Fibroblast of lung (primary cell): Measurements from ENCODE around the gene CHST12. TPM values are rescaled to one million over a fixed set of nuclear protein-coding genes. Genes with fewer than 3 reads are reported as not detected.
A peak's percentile ranks its signal among the peaks of the same experiment; 100 is the strongest.

Experiments
- DNase-seq, 2 donors: peaks; one replicate each; pipeline versions ENCODE4 v3.0.0 to v3.0.0-alpha.2; 2010; ENCODE audit warnings: low read depth in 2 of 2
- H2AFZ ChIP-seq: 2 replicates; pipeline ENCODE4 v1.5.1; 2012; ENCODE audit warnings: low read length, control low read depth, inconsistent platforms
- H3K27ac ChIP-seq: 2 replicates; pipeline ENCODE4 v1.5.1; 2011; ENCODE audit warnings: low read length, control low read depth; ENCODE audit not compliant: insufficient read depth
- H3K27me3 ChIP-seq: 2 replicates; pipeline ENCODE4 v1.5.1; 2011; ENCODE audit warnings: mild to moderate bottlenecking, low read length; ENCODE audit not compliant: control insufficient read depth, insufficient read depth
- H3K36me3 ChIP-seq: 2 replicates; pipeline ENCODE4 v1.5.1; 2011; ENCODE audit warnings: low read length; ENCODE audit not compliant: control insufficient read depth, insufficient read depth
- H3K4me1 ChIP-seq: 2 replicates; pipeline ENCODE4 v1.5.1; 2011; ENCODE audit warnings: low read length; ENCODE audit not compliant: control insufficient read depth, insufficient read depth; ENCODE audit errors: extremely low read depth
- H3K4me2 ChIP-seq: 2 replicates; pipeline ENCODE4 v1.5.1; 2011; ENCODE audit warnings: low read length, control low read depth; ENCODE audit not compliant: insufficient read depth; ENCODE audit errors: extremely low read depth
- H3K4me3 ChIP-seq, 4 experiments: fragments of 200-600 bp in 1 of 4; sonication (generic) in 1 of 4; replicated peaks in 1 of 4; 2 replicates each; pipeline ENCODE4 v1.5.1; 2011 to 2016; ENCODE audit warnings: low read length in 4 of 4, low read depth in 3 of 4, mild to moderate bottlenecking in 3 of 4, control low read depth in 2 of 4, inconsistent platforms in 1 of 4, mixed read lengths in 1 of 4; ENCODE audit not compliant: insufficient read depth in 1 of 4; ENCODE audit errors: control extremely low read depth in 1 of 4
- H3K79me2 ChIP-seq: 2 replicates; pipeline ENCODE4 v1.5.1; 2012; ENCODE audit warnings: mild to moderate bottlenecking, low read length, inconsistent platforms; ENCODE audit not compliant: control insufficient read depth, insufficient read depth
- H3K9ac ChIP-seq: 2 replicates; pipeline ENCODE4 v1.5.1; 2011; ENCODE audit warnings: mild to moderate bottlenecking, low read length, control low read depth; ENCODE audit not compliant: insufficient read depth
- H3K9me3 ChIP-seq: 2 replicates; pipeline ENCODE4 v1.5.1; 2012; ENCODE audit warnings: low read depth, low read length; ENCODE audit not compliant: control insufficient read depth, insufficient read depth
- H4K20me1 ChIP-seq: 2 replicates; pipeline ENCODE4 v1.5.1; 2011; ENCODE audit warnings: low read length; ENCODE audit not compliant: control insufficient read depth, insufficient read depth; ENCODE audit errors: extremely low read depth
- EZH2 ChIP-seq: IDR thresholded peaks from 2 replicates; pipeline ENCODE4 v1.5.1; 2012; ENCODE audit warnings: low read length, control low read depth, mild to moderate bottlenecking; ENCODE audit errors: missing control alignments
- polyA minus RNA-seq: library from RNA; depleted of rRNA, polyadenylated mRNA; stranded (reverse); fragments of >200 nt; gene quantifications from 2 replicates; pipeline ENCODE4 v1.2.3, GENCODE V29; 2011; ENCODE audit warnings: low replicate concordance
- polyA plus RNA-seq, 2 donors: library from polyadenylated mRNA; depleted of rRNA in 1 of 2; stranded (reverse) in 1 of 2; unstranded in 1 of 2; fragments of >200 nt; gene quantifications; 2 replicates each; pipeline ENCODE4 v1.2.1, GENCODE V29; 2011 to 2012; ENCODE audit warnings: missing spikeins in 1 of 2
- total RNA-seq: library from RNA; depleted of rRNA; stranded (reverse); fragments of >200 nt; gene quantifications from 2 replicates; pipeline ENCODE4 v1.2.1, GENCODE V29; 2014
- TF ChIP-seq, protein P1 (sequence below), 2 donors: IDR thresholded peaks in 1 of 2; conservative IDR thresholded peaks in 1 of 2; 1 replicate in 1 of 2; 2 replicates in 1 of 2; pipeline ENCODE4 v1.5.1; 2011 to 2012; ENCODE audit warnings: low read length in 2 of 2, control low read depth in 1 of 2, inconsistent platforms in 1 of 2, low read depth in 1 of 2, mild to moderate bottlenecking in 1 of 2

Gene CHST12
- total RNA-seq (1.5 and 3.5 TPM in 2 replicates), polyA plus RNA-seq (9.5 and 10.2 TPM in 2 replicates), polyA minus RNA-seq (6.7 and 10.2 TPM in 2 replicates)
- polyA plus RNA-seq (2012): 13.2 and 17.3 TPM in 2 replicates

- no peaks in the 10 kb centered on the region for H4K20me1 ChIP-seq
- peak within 1 kb of the TSS; percentile 69 to 87 (median 86) for H3K4me3 ChIP-seq
- peak within 1 kb of the TSS; percentile 82 for H3K9ac ChIP-seq
- peak within 1 kb of the TSS; percentile 97 for H2AFZ ChIP-seq
- H3K27ac ChIP-seq: peak within 1 kb of the TSS; percentile 67
- no peaks in the 10 kb centered on the region for H3K27me3 ChIP-seq
- DNase-seq: peak; percentile 86 to 93
- TF ChIP-seq, protein P1, sequence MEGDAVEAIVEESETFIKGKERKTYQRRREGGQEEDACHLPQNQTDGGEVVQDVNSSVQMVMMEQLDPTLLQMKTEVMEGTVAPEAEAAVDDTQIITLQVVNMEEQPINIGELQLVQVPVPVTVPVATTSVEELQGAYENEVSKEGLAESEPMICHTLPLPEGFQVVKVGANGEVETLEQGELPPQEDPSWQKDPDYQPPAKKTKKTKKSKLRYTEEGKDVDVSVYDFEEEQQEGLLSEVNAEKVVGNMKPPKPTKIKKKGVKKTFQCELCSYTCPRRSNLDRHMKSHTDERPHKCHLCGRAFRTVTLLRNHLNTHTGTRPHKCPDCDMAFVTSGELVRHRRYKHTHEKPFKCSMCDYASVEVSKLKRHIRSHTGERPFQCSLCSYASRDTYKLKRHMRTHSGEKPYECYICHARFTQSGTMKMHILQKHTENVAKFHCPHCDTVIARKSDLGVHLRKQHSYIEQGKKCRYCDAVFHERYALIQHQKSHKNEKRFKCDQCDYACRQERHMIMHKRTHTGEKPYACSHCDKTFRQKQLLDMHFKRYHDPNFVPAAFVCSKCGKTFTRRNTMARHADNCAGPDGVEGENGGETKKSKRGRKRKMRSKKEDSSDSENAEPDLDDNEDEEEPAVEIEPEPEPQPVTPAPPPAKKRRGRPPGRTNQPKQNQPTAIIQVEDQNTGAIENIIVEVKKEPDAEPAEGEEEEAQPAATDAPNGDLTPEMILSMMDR (conservative IDR thresholded peaks at IDR 0.05 in 1 of 2, IDR thresholded peaks at IDR 0.05 in 1 of 2; ENCODE audit: low read depth in 1 of 2, low read length in 2 of 2): no peak
- no peak for TF ChIP-seq EZH2
- H3K36me3 ChIP-seq: no peaks in the 10 kb centered on the region
- H3K4me1 ChIP-seq: peaks cover 12% of the 10 kb centered on the region
- H3K4me2 ChIP-seq: peak within 1 kb of the TSS; percentile 89
- peaks cover 2% of the 10 kb centered on the region for H3K79me2 ChIP-seq
- no peaks in the 10 kb centered on the region for H3K9me3 ChIP-seq
Observed at GRCh38 chr7:2403014-2403717, at the start of gene CHST12. TSS of gene CHST12 (plus strand) at chr7:2403611. CDS start at chr7:2432640, 29,029 bp downstream.

DNA sequence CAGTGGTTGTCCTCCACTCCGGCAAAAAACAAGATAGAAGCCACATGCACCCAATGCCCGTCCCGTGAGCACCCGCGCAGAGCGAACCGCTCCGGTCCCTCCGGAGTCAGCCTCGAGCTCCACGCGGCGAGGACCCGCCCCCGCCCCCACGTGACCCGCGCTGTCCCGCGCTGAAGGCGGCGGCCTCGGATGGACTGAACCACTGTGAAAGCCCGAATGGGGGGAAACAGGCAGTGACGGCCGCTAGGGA lies 49.5 kb upstream of the CHST12 start:
- no peaks in the 10 kb centered on the region for H3K9me3 ChIP-seq
- H3K36me3 ChIP-seq: peaks cover 5% of the 10 kb centered on the region
- H3K27me3 ChIP-seq: no peaks in the 10 kb centered on the region
- H3K9ac ChIP-seq: peak overlapping the region; percentile 91
- peaks cover 44% of the 10 kb centered on the region for H3K79me2 ChIP-seq
- TF ChIP-seq, protein P1 (conservative IDR thresholded peaks at IDR 0.05 in 1 of 2, IDR thresholded peaks at IDR 0.05 in 1 of 2; ENCODE audit: low read depth in 1 of 2, low read length in 2 of 2): no peak
- no peak for TF ChIP-seq EZH2
- H3K4me1 ChIP-seq: no peaks in the 10 kb centered on the region
- H3K27ac ChIP-seq: peak overlapping the region; percentile 99
- DNase-seq: peak; percentile 86 to 92
- H3K4me2 ChIP-seq: peak overlapping the region; percentile 81
- H3K4me3 ChIP-seq: peak overlapping the region; percentile 49 to 92 (median 89)
- H4K20me1 ChIP-seq: no peaks in the 10 kb centered on the region
- peak overlapping the region; percentile 89 for H2AFZ ChIP-seq

DNA sequence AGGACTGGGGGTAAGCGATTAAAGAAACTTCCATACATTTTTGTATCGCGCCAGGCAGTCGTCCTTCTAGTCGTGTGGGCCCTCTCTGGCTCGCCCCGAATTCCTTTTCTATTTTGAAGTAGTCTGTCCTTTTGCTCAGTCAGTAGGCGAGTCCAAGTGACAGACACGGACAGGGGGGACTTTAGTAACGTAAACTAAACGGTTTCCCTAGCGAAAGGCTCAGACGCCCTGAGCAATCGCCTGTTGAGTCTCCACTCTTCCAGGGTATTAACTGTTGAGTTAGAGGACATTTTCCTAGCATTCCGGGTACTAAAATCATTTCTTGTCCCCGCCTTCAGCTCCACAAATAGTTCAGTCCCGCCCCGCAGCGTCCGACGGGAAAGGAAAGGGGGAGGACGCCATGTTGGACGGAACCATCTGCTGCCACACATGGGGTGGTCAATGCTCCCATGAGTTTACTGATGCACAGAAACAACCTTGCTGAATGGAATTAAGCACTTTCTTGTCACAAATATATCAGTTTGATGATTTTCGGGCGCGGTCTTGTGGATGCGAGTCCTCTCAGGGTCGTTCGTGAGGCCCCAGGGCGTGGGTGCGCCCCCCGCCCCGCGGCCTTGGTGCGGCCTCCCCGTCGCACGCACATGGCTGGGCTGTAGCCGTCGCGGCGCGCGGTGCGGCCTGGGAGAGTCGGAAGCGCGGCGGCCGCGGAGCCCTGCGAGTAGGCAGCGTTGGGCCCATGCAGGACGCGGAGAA lies 49.0 kb upstream of the CHST12 start, which contains the start of gene EIF3B:
EIF3B (plus strand) TSS at position 642 of the 753 bp plus-strand sequence; CDS start at position 737, 95 bp downstream.
- no peaks in the 10 kb centered on the region for H3K27me3 ChIP-seq
- peak; percentile 93 to 98 for DNase-seq
- peak within 1 kb of the TSS; percentile 99 for H3K27ac ChIP-seq
- peak within 1 kb of the TSS; percentile 91 for H3K9ac ChIP-seq
- peak within 1 kb of the TSS; percentile 89 for H2AFZ ChIP-seq
- H3K36me3 ChIP-seq: peaks cover 7% of the 10 kb centered on the region
- no peaks in the 10 kb centered on the region for H3K9me3 ChIP-seq
- H3K79me2 ChIP-seq: peaks cover 49% of the 10 kb centered on the region
- H4K20me1 ChIP-seq: no peaks in the 10 kb centered on the region
- H3K4me1 ChIP-seq: no peaks in the 10 kb centered on the region
- peak within 1 kb of the TSS; percentile 49 to 92 (median 89) for H3K4me3 ChIP-seq
- TF ChIP-seq, protein P1 (conservative IDR thresholded peaks at IDR 0.05 in 1 of 2, IDR thresholded peaks at IDR 0.05 in 1 of 2; ENCODE audit: low read depth in 1 of 2, low read length in 2 of 2): no peak
- no peak for TF ChIP-seq EZH2
- peak within 1 kb of the TSS; percentile 97 for H3K4me2 ChIP-seq
